ENCODE measurements around the gene RNU4-1. TPM values are rescaled to one million over a fixed set of nuclear protein-coding genes. Genes with fewer than 3 reads are reported as not detected.

RNU4-1 gene
- total RNA-seq, 4 donors from 2014 or later: under 0.01 TPM; not detected in 2

DNA sequence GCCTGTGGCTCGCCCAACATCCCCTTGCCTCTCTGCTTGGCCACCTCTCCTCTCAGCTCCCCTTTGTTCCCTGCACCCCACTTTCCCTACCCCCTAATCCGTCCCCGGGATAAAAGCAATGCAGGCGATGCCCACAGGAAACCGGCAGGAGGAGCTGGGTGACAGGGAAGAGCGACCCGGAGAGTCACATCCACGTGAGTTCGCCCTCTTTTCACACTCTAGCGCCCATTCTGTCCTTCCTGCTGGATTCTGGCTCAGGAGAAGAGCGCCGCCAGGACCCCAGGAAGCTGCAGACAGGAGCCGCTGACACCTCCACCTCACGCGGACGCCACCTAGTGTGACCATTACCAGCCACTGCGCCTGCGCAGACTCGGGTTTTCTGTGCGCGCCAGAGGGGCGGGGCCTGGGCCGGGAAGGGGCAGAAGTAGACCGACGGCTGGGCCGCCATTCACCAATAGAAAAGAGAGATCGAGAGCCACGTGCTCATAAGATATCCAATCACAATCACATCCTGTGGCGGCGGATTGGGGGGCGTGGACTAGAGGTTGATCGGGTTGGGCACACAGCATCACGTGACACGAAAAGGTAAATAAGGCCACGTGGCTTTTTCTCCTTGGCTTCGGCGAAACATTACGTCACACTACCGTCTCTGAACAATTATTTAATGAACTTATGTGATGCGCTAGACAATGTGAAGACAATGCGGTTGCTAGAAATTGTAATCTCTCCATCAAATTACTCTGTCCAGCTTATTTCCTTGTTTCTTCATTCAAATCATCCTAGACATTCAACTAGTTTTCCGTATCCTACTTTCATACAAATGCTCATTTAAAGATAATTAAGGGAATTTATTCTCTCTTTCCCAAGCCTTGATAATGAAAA is 24.4 kb upstream of the RNU4-1 start:
- DNase-seq (ENCODE audit: extremely low spot score): peak; percentile 100
- Histone ChIP-seq H3K27me3 (no peaks in the 10 kb centered on the region), H3K4me3 (peak overlapping the region; percentile 55 to 71 (median 63)), H3K36me3 (peaks cover 0 to 3% (median 0%) of the 10 kb centered on the region in 4 donors), H3K4me1 (peaks cover 4 to 12% (median 10%) of the 10 kb centered on the region in 4 donors), H3K9me3 (no peaks in the 10 kb centered on the region), H3K27ac (replicated peaks in 1 of 4) (peak overlapping the region; percentile 79 to 88 (median 82))
- 1% methylated on average over 30 of the region's 42 CpGs for WGBS
- intact Hi-C loops (cut with DNase I): no loop called here
- TF ChIP-seq POLR2AphosphoS5 (IDR thresholded peaks at IDR 0.05) (peak; percentile 94 to 95), POLR2A (IDR thresholded peaks at IDR 0.05; ENCODE audit: low read depth) (peak; percentile 68), EP300 (IDR thresholded peaks at IDR 0.05) (no peak)
- TF ChIP-seq, protein P1, sequence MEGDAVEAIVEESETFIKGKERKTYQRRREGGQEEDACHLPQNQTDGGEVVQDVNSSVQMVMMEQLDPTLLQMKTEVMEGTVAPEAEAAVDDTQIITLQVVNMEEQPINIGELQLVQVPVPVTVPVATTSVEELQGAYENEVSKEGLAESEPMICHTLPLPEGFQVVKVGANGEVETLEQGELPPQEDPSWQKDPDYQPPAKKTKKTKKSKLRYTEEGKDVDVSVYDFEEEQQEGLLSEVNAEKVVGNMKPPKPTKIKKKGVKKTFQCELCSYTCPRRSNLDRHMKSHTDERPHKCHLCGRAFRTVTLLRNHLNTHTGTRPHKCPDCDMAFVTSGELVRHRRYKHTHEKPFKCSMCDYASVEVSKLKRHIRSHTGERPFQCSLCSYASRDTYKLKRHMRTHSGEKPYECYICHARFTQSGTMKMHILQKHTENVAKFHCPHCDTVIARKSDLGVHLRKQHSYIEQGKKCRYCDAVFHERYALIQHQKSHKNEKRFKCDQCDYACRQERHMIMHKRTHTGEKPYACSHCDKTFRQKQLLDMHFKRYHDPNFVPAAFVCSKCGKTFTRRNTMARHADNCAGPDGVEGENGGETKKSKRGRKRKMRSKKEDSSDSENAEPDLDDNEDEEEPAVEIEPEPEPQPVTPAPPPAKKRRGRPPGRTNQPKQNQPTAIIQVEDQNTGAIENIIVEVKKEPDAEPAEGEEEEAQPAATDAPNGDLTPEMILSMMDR (IDR thresholded peaks at IDR 0.05): peak; percentile 46 to 76 (median 62)

GRCh38 chr12:120316798-120317223 is 23.8 kb upstream of the RNU4-1 start:
- WGBS: 55% methylated on average over 9 of the region's 9 CpGs
- Histone ChIP-seq H3K4me1 (peaks cover 4 to 12% (median 10%) of the 10 kb centered on the region in 4 donors), H3K27ac (replicated peaks in 1 of 4) (peak overlapping the region; percentile 79 to 88 (median 82)), H3K27me3 (no peaks in the 10 kb centered on the region), H3K4me3 (peak overlapping the region; percentile 55 to 71 (median 63)), H3K36me3 (peaks cover 0 to 3% (median 0%) of the 10 kb centered on the region in 4 donors), H3K9me3 (no peaks in the 10 kb centered on the region)
- intact Hi-C loops (cut with DNase I): no loop called here
- TF ChIP-seq POLR2AphosphoS5 (IDR thresholded peaks at IDR 0.05) (no peak), EP300 (IDR thresholded peaks at IDR 0.05) (no peak), POLR2A (IDR thresholded peaks at IDR 0.05; ENCODE audit: low read depth) (no peak)
- TF ChIP-seq, protein P1 (IDR thresholded peaks at IDR 0.05): no peak
- DNase-seq (ENCODE audit: extremely low spot score): no peak

DNA sequence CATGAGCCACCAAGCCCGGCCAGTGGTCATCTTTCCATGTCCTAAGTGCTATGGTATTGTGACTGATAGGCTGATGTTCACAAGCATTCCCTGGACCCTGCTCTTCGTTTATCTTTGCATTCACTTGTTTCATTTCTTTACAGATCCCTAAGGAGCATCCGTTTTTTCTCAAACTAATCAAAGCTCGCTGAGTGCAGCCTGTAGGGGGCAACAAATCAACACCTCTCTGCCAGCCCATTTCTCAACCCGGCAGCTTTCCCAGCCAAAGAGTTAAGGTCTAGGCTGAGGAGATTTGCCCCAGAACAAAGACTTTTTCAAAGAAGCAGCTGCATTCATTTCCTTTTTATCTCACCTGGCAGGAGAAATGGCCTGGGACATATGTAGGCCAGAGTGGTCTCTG is 21.2 kb upstream of the RNU4-1 start:
- no peaks in the 10 kb centered on the region for H3K27me3 ChIP-seq
- H3K36me3 ChIP-seq: peaks cover 0 to 3% (median 0%) of the 10 kb centered on the region in 4 donors
- TF ChIP-seq, protein P1 (IDR thresholded peaks at IDR 0.05): no peak
- TF ChIP-seq POLR2AphosphoS5 (IDR thresholded peaks at IDR 0.05): no peak
- TF ChIP-seq POLR2A (IDR thresholded peaks at IDR 0.05; ENCODE audit: low read depth): no peak
- TF ChIP-seq EP300 (IDR thresholded peaks at IDR 0.05): no peak
- no peak for DNase-seq (ENCODE audit: extremely low spot score)
- 57% methylated on average over 5 of the region's 5 CpGs for WGBS
- intact Hi-C loops (cut with DNase I): no loop called here
- H3K4me3 ChIP-seq: no peak overlapping the region
- H3K27ac ChIP-seq (replicated peaks in 1 of 4): no peak overlapping the region
- H3K9me3 ChIP-seq: no peaks in the 10 kb centered on the region
- peaks cover 4 to 12% (median 10%) of the 10 kb centered on the region in 4 donors for H3K4me1 ChIP-seq

DNA sequence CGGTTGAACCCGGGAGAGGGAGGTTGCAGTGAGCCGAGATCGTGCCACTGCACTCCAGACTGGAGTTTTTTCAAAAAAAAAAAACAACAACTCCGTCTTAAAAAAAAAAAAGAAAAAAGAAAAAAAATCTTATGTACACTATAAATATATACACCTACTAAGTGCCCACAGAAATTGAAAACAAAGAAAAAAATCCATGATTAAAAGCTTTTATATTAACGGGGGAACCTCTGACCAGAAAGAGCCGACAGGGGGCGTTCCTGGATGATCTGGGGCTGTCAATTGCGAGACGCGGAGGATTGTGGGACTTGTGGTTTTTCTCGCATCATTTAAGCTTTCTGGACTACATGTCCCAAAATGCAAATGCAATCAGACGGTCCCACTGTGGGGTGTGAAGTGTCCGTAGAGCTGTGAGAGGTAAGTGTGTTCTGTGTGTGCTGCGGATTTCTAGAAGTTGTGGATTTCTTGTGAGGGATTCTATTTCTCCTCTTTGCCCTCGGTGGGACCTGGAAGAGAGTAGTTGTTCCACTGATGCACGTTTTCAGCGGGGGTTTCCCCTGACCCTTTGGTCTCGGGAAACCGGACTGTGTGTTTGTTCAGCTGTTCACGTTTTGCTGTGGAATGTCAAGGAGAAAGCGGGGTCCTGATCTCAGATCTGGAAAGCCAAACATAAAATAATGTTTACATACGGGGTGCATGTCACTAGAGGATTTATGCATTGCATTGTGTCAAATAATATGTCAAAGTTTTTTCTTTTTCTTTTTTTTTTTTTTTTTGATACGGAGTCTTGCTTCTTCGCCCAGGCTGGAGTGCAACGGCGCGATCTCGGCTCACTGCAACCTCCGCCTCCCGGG is 9.2 kb upstream of the RNU4-1 start, which contains the start of gene SIRT4:
TSS of gene SIRT4 (plus strand) at position 360 of the 854 bp plus-strand sequence. CDS start 1,241 bp downstream, outside the sequence.
- peaks cover 8 to 11% (median 9%) of the 10 kb centered on the region in 4 donors for H3K4me1 ChIP-seq
- H3K9me3 ChIP-seq: no peaks in the 10 kb centered on the region
- TF ChIP-seq POLR2A (IDR thresholded peaks at IDR 0.05; ENCODE audit: low read depth) (no peak), EP300 (IDR thresholded peaks at IDR 0.05) (no peak), POLR2AphosphoS5 (IDR thresholded peaks at IDR 0.05) (peak; percentile 61 to 86)
- TF ChIP-seq, protein P1 (IDR thresholded peaks at IDR 0.05): peak; percentile 73 to 92 (median 86)
- WGBS: 10% methylated on average over 31 of the region's 31 CpGs
- H3K27me3 ChIP-seq: no peaks in the 10 kb centered on the region
- intact Hi-C loops (cut with DNase I): no loop called here
- H3K27ac ChIP-seq (replicated peaks in 1 of 4): peak within 1 kb of the TSS; percentile 52 to 80 (median 74)
- DNase-seq (ENCODE audit: extremely low spot score): peak; percentile 96
- peak within 1 kb of the TSS; percentile 57 to 72 (median 63) for H3K4me3 ChIP-seq
- H3K36me3 ChIP-seq: no peaks in the 10 kb centered on the region

All from esophagus muscularis mucosa (tissue), 4 donors.